Keratinocyte (primary cell): ENCODE measurements around the gene XPC. TPM values are rescaled to one million over a fixed set of nuclear protein-coding genes. Genes with fewer than 3 reads are reported as not detected.

Experiments used
- DNase-seq: peaks from one replicate; pipeline ENCODE4 v3.0.0-alpha.2; 2011; ENCODE audit warnings: low read depth, missing footprints, low spot score
- FAIRE-seq: peaks from 2 replicates; lab custom pipeline; 2011; peaks lifted over from hg19 to GRCh38; lab: Jason Lieb, UNC
- H2AFZ ChIP-seq: 2 replicates; pipeline ENCODE4 v1.6.0; 2012; ENCODE audit warnings: low read length, control low read depth, inconsistent platforms; ENCODE audit not compliant: control insufficient read depth
- H3K27ac ChIP-seq: 2 replicates; pipeline ENCODE4 v1.5.1; 2011; ENCODE audit warnings: low read length; ENCODE audit not compliant: control insufficient read depth, insufficient read depth
- H3K27me3 ChIP-seq: 3 replicates; pipeline ENCODE4 v1.6.0; 2011; ENCODE audit warnings: low read length; ENCODE audit not compliant: control insufficient read depth, insufficient read depth; ENCODE audit errors: extremely low read depth
- H3K36me3 ChIP-seq, 2 experiments: 2 replicates in 1 of 2; 3 replicates in 1 of 2; pipeline ENCODE4 v1.5.1; 2011; ENCODE audit warnings: low read length in 2 of 2, mild to moderate bottlenecking in 1 of 2; ENCODE audit not compliant: control insufficient read depth in 2 of 2, insufficient read depth in 2 of 2; ENCODE audit errors: extremely low read depth in 1 of 2
- H3K4me1 ChIP-seq: 3 replicates; pipeline ENCODE4 v1.5.1; 2011; ENCODE audit warnings: low read length; ENCODE audit not compliant: control insufficient read depth, insufficient read depth; ENCODE audit errors: extremely low read depth
- H3K4me2 ChIP-seq: 3 replicates; pipeline ENCODE4 v1.6.0; 2011; ENCODE audit warnings: low read depth, low read length; ENCODE audit not compliant: control insufficient read depth, insufficient read depth; ENCODE audit errors: extremely low read depth
- H3K4me3 ChIP-seq, 3 experiments: fragments of 200-600 bp in 1 of 3; sonication (generic) in 1 of 3; 2 replicates in 2 of 3; 3 replicates in 1 of 3; pipeline ENCODE4 v1.5.1; 2011 to 2016; ENCODE audit warnings: low read length in 3 of 3, mild to moderate bottlenecking in 3 of 3, control low read depth in 2 of 3, inconsistent platforms in 1 of 3, low read depth in 1 of 3, mixed read lengths in 1 of 3, mixed run types in 1 of 3, moderate library complexity in 1 of 3; ENCODE audit not compliant: control insufficient read depth in 2 of 3, insufficient read depth in 2 of 3; ENCODE audit errors: extremely low read depth in 1 of 3
- H3K79me2 ChIP-seq: 2 replicates; pipeline ENCODE4 v1.6.0; 2012; ENCODE audit warnings: low read length; ENCODE audit not compliant: control insufficient read depth, insufficient read depth
- H3K9ac ChIP-seq: 3 replicates; pipeline ENCODE4 v1.6.0; 2011; ENCODE audit warnings: low read length; ENCODE audit not compliant: control insufficient read depth, insufficient read depth; ENCODE audit errors: extremely low read depth
- H3K9me1 ChIP-seq: 3 replicates; pipeline ENCODE4 v1.6.0; 2011; ENCODE audit warnings: low read length; ENCODE audit not compliant: control insufficient read depth, insufficient read depth; ENCODE audit errors: extremely low read depth
- H3K9me3 ChIP-seq: 2 replicates; pipeline ENCODE4 v1.5.1; 2012; ENCODE audit warnings: low read depth, low read length; ENCODE audit not compliant: control insufficient read depth
- H4K20me1 ChIP-seq: 3 replicates; pipeline ENCODE4 v1.6.0; 2011; ENCODE audit warnings: low read length; ENCODE audit not compliant: control insufficient read depth, insufficient read depth; ENCODE audit errors: extremely low read depth
- EZH2 ChIP-seq: IDR thresholded peaks from one replicate; pipeline ENCODE4 v1.6.1; 2012; ENCODE audit warnings: inconsistent platforms, mild to moderate bottlenecking, low read length, moderate library complexity
- dilution Hi-C: fragments of 300-500 bp; cut with MboI; formaldehyde crosslinking; loops from one replicate; pipeline ENCODE4 v1.7.0; 2020; ENCODE audit warnings: low sequenced_read_pairs; ENCODE audit not compliant: extremely low pct_ligation_motif_present
- polyA plus RNA-seq, 5 experiments: library from polyadenylated mRNA; depleted of rRNA in 3 of 5; stranded (reverse) in 3 of 5; stranded (forward) in 1 of 5; unstranded in 1 of 5; fragments of >200 nt; gene quantifications; 1 replicate in 1 of 5; 2 replicates in 3 of 5; 3 replicates in 1 of 5; pipeline versions ENCODE4 v1.2.1 to v1.2.3, GENCODE V29; 2011 to 2012; ENCODE audit warnings: missing spikeins in 2 of 5, low read depth in 1 of 5, low replicate concordance in 1 of 5
- TF ChIP-seq, protein P1 (sequence below), 3 experiments: IDR thresholded peaks in 1 of 3; conservative IDR thresholded peaks in 1 of 3; optimal IDR thresholded peaks in 1 of 3; 2 replicates in 2 of 3; 3 replicates in 1 of 3; pipeline versions ENCODE3 to v1.5.1; 2011; ENCODE audit warnings: low read length in 3 of 3, mild to moderate bottlenecking in 3 of 3, moderate library complexity in 2 of 3, control low read depth in 1 of 3, inconsistent platforms in 1 of 3; ENCODE audit not compliant: insufficient read depth in 2 of 3; ENCODE audit errors: extremely low read depth in 1 of 3

Gene XPC
- polyA plus RNA-seq, 1 donor (not counting 4 experiments of a cell fraction or from before 2014, with no cell fraction given): 24.9 TPM

DNA sequence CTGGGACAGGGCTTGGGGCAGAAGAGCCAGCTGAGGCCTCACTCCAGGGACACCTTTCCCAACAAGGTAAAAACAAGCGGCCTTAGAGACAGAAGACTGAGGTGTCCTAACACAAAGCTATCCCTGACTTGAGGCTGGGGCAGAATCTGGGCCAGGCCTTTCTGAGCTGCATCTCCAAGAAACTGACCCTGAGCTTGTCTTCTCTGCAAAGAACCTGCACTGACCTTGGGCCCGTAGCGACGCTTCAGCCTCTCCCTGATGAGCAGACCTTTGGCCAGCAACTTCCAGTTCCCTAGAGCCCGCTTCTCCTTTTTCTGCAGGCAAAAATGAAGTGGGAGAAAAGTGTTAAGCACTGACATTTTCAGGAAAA lies 31.4 kb downstream of the XPC start:
- dilution Hi-C loops: no loop called here
- TF ChIP-seq, protein P1, sequence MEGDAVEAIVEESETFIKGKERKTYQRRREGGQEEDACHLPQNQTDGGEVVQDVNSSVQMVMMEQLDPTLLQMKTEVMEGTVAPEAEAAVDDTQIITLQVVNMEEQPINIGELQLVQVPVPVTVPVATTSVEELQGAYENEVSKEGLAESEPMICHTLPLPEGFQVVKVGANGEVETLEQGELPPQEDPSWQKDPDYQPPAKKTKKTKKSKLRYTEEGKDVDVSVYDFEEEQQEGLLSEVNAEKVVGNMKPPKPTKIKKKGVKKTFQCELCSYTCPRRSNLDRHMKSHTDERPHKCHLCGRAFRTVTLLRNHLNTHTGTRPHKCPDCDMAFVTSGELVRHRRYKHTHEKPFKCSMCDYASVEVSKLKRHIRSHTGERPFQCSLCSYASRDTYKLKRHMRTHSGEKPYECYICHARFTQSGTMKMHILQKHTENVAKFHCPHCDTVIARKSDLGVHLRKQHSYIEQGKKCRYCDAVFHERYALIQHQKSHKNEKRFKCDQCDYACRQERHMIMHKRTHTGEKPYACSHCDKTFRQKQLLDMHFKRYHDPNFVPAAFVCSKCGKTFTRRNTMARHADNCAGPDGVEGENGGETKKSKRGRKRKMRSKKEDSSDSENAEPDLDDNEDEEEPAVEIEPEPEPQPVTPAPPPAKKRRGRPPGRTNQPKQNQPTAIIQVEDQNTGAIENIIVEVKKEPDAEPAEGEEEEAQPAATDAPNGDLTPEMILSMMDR (optimal IDR thresholded peaks at IDR 0.05 in 1 of 3, IDR thresholded peaks at IDR 0.05 in 1 of 3, conservative IDR thresholded peaks at IDR 0.05 in 1 of 3; ENCODE audit: extremely low read depth in 1 of 3, insufficient read depth in 2 of 3, low read length in 3 of 3): no peak
- H3K4me3 ChIP-seq: no peak overlapping the region
- no peaks in the 10 kb centered on the region for H3K27me3 ChIP-seq
- no peaks in the 10 kb centered on the region for H3K9me3 ChIP-seq
- peaks cover 43% of the 10 kb centered on the region for H3K4me1 ChIP-seq
- peaks cover 32 to 54% of the 10 kb centered on the region in 2 experiments for H3K36me3 ChIP-seq
- no peak overlapping the region for H3K27ac ChIP-seq
- DNase-seq (no peak), FAIRE-seq (no peak)
- no peak overlapping the region for H2AFZ ChIP-seq
- peaks cover 2% of the 10 kb centered on the region for H4K20me1 ChIP-seq
- H3K4me2 ChIP-seq: no peak overlapping the region
- no peak overlapping the region for H3K9ac ChIP-seq
- H3K79me2 ChIP-seq: peaks cover under 1% of the 10 kb centered on the region
- H3K9me1 ChIP-seq: no peaks in the 10 kb centered on the region

DNA sequence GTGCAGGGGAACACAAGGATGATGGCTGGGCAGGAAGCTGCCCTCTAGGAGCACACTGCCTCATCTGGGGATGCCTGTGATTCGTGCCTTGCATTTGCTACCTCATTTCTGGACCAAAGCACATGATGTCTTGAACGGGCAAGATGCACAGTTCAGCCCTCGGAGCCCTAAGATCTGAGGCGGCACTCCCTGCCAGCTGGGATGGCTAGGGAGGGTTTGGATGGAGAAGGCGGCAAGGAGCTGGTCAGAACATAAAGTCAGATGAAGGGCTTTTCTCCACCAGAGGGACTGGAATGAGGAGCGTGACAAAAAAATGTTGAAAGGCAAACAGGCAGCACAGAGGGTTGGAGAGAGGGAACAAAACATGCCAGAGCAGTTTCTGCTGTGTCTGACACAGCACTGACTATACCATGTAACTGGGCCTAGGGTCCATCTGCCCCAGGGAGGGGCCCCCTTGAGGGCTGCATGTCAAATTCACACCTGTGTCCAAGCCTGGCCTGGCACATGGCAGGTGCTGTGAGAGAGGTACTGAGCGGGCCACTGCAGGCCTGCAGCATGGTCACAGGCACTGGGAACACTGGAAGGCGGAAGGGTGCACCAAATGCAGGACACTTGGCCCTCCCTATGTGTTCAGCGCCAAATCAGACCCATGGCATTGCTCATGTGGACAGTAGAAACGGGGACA lies 31.9 kb downstream of the XPC start:
- Histone ChIP-seq H3K4me3 (no peak overlapping the region), H3K27me3 (no peaks in the 10 kb centered on the region), H3K36me3 (peaks cover 30 to 52% of the 10 kb centered on the region in 2 experiments), H3K9me3 (no peaks in the 10 kb centered on the region), H3K9me1 (no peaks in the 10 kb centered on the region), H4K20me1 (peaks cover 2% of the 10 kb centered on the region), H3K4me1 (peaks cover 45% of the 10 kb centered on the region), H3K79me2 (peaks cover 3% of the 10 kb centered on the region), H3K4me2 (no peak overlapping the region), H2AFZ (no peak overlapping the region), H3K9ac (no peak overlapping the region), H3K27ac (no peak overlapping the region)
- dilution Hi-C loops: no loop called here
- FAIRE-seq (no peak), DNase-seq (no peak)
- no peak for TF ChIP-seq EZH2
- TF ChIP-seq, protein P1 (optimal IDR thresholded peaks at IDR 0.05 in 1 of 3, IDR thresholded peaks at IDR 0.05 in 1 of 3, conservative IDR thresholded peaks at IDR 0.05 in 1 of 3; ENCODE audit: extremely low read depth in 1 of 3, insufficient read depth in 2 of 3, low read length in 3 of 3): no peak
